GM12878 (cell line): ENCODE results near the gene MPC1. TPM values are rescaled to one million over a fixed set of nuclear protein-coding genes. Genes with fewer than 3 reads are reported as not detected.

Experiments used
- DPF2 ChIP-seq: fragments of 450-650 bp; IDR thresholded peaks from 2 replicates; pipeline ENCODE4 v1.6.1; 2017; ENCODE audit warnings: mild to moderate bottlenecking
- E2F4 ChIP-seq: IDR thresholded peaks from 2 replicates; pipeline ENCODE4 v1.6.1; 2012; ENCODE audit warnings: low read depth, low read length, improper control_type of control experiment
- EED ChIP-seq: sonication (generic); IDR thresholded peaks from 2 replicates; pipeline ENCODE4 v1.6.1; 2016; ENCODE audit warnings: antibody characterized with exemption, low read depth
- ELK1 ChIP-seq: IDR thresholded peaks from 2 replicates; pipeline ENCODE4 v1.6.1; 2012; ENCODE audit warnings: low read depth, low read length, improper control_type of control experiment
- EP300 ChIP-seq, 2 experiments: fragments of 150-350 bp in 1 of 2; IDR thresholded peaks; 2 replicates each; pipeline ENCODE4 v1.6.1; 2011 to 2012; ENCODE audit warnings: low read depth in 2 of 2, low read length in 2 of 2, borderline replicate concordance in 1 of 2, improper control_type of control experiment in 1 of 2, inconsistent platforms in 1 of 2; ENCODE audit not compliant: control insufficient read depth in 1 of 2
- ESRRA ChIP-seq: IDR thresholded peaks from 2 replicates; pipeline ENCODE4 v1.6.1; 2012; ENCODE audit warnings: mild to moderate bottlenecking, low read length, improper control_type of control experiment
- HDAC6 ChIP-seq: fragments of 200-600 bp; sonication (generic); IDR thresholded peaks from one replicate; pipeline ENCODE4 v1.8.0; 2017; ENCODE audit warnings: antibody characterized with exemption; ENCODE audit not compliant: unreplicated experiment
- MXI1 ChIP-seq: fragments of 150-350 bp; IDR thresholded peaks from 2 replicates; pipeline ENCODE4 v1.6.1; 2011; ENCODE audit warnings: low read depth, mild to moderate bottlenecking, inconsistent platforms, low read length, improper control_type of control experiment
- NFXL1 ChIP-seq: fragments of 450-650 bp; IDR thresholded peaks from 2 replicates; pipeline ENCODE4 v1.6.1; 2017; ENCODE audit warnings: antibody characterized with exemption, mild to moderate bottlenecking, borderline replicate concordance
- NRF1 ChIP-seq: conservative IDR thresholded peaks from 2 replicates; pipeline ENCODE4 v1.6.1; 2011; ENCODE audit warnings: mild to moderate bottlenecking, low read depth, low read length, improper control_type of control experiment
- PBX3 ChIP-seq: IDR thresholded peaks from 2 replicates; pipeline ENCODE4 v1.6.1; 2011; ENCODE audit warnings: mild to moderate bottlenecking, low read depth, low read length, moderate library complexity; ENCODE audit not compliant: insufficient replicate concordance
- POLR2A ChIP-seq: IDR thresholded peaks from 2 replicates; pipeline ENCODE4 v1.6.1; 2011; ENCODE audit warnings: low read depth, mild to moderate bottlenecking, low read length
- PRDM15 ChIP-seq: fragments of 450-650 bp; formaldehyde crosslinking; IDR thresholded peaks from 2 replicates; pipeline ENCODE4 v1.4.0; 2020; ENCODE audit warnings: mild to moderate bottlenecking, moderate library complexity
- RCOR1 ChIP-seq: conservative IDR thresholded peaks from 2 replicates; pipeline ENCODE4 v1.6.1; 2012; ENCODE audit warnings: low read depth, low read length, improper control_type of control experiment
- RUNX3 ChIP-seq: IDR thresholded peaks from 2 replicates; pipeline ENCODE4 v1.6.1; 2012; ENCODE audit warnings: low read length, inconsistent platforms
- SREBF1 ChIP-seq: IDR thresholded peaks from 2 replicates; pipeline ENCODE4 v1.6.1; 2012; ENCODE audit warnings: mild to moderate bottlenecking, low read length
- SRF ChIP-seq, 2 experiments: IDR thresholded peaks; 2 replicates each; pipeline ENCODE4 v1.6.1; 2011; ENCODE audit warnings: low read depth in 2 of 2, low read length in 2 of 2, mild to moderate bottlenecking in 1 of 2, moderate library complexity in 1 of 2
- TBL1XR1 ChIP-seq: IDR thresholded peaks from 2 replicates; pipeline ENCODE4 v1.6.1; 2012; ENCODE audit warnings: low read depth, low read length, improper control_type of control experiment
- ZBTB11 ChIP-seq: fragments of 450-650 bp; formaldehyde crosslinking; IDR thresholded peaks from 2 replicates; pipeline ENCODE4 v1.5.0; 2022; ENCODE audit warnings: mild to moderate bottlenecking, missing genetic modification characterization
- polyA plus RNA-seq, 11 experiments: library from polyadenylated mRNA; depleted of rRNA in 4 of 11; unstranded in 6 of 11; stranded (reverse) in 5 of 11; fragments of >200 nt; fragmentation: Nextera tagmentation in 4 of 11; fragmentation: Illumina TruSeq in 1 of 11; extraction: Ambion mirVana in 4 of 11; extraction: Trizol in 1 of 11; gene quantifications; 1 replicate in 1 of 11; 2 replicates in 10 of 11; pipeline versions ENCODE4 v1.2.1 to v1.2.3, GENCODE V29; 2011 to 2016; ENCODE audit warnings: inconsistent platforms in 2 of 11, missing spikeins in 2 of 11, low read depth in 1 of 11
- total RNA-seq, 4 experiments: library from RNA; depleted of rRNA in 3 of 4; stranded (reverse); fragments of >200 nt in 3 of 4; fragmentation: Illumina TruSeq in 1 of 4; extraction: Trizol in 1 of 4; gene quantifications; 2 replicates each; pipeline versions ENCODE4 v1.2.1 to v1.2.3, GENCODE V29; 2013 to 2021

Gene MPC1
- total and polyA plus RNA-seq, 10 of the 15 experiments (the other 5 are each of a cell fraction or from before 2014, with no cell fraction given): 53.2 to 177 (median 78.8) TPM

- TF ChIP-seq E2F4 (no peak), NFXL1 (no peak), RUNX3 (peak; percentile 86), POLR2A (peak; percentile 99), ESRRA (no peak), EED (peak; percentile 55), EP300 (IDR thresholded peaks at IDR 0.05; ENCODE audit: borderline replicate concordance in 1 of 2, control insufficient read depth in 1 of 2, low read depth in 2 of 2, low read length in 2 of 2) (peak; percentile 64 to 68; a peak in 2 of 4 replicates), PBX3 (peak; percentile 19), SREBF1 (no peak), TBL1XR1 (peak; percentile 89), MXI1 (no peak; the same call in 1 of the 2 replicates), PRDM15 (CRISPR knock-in tag) (no peak), NRF1 (peak; percentile 49), SRF (IDR thresholded peaks at IDR 0.05; ENCODE audit: low read depth in 2 of 2, low read length in 2 of 2) (0 out of 4 replicates have a peak, but pooled peaks of 1 of the 2 experiments have one; percentile 7), ZBTB11 (CRISPR knock-in tag) (no peak), HDAC6 (no peak), ELK1 (peak; percentile 92), DPF2 (peak; percentile 96), RCOR1 (no peak)
Measured at GRCh38 chr6:166342349-166343149, 40.2 kb downstream of the MPC1 start, which contains the start of gene SFT2D1 (continued).
